Naive thymus-derived CD8-positive, alpha-beta T cell (primary cell): ENCODE measurements around the gene FFAR3. TPM values are rescaled to one million over a fixed set of nuclear protein-coding genes. Genes with fewer than 3 reads are reported as not detected.
"Not testable (repeated sequence)": the region's sequence is repeated elsewhere in the genome, so short reads cannot be mapped to it uniquely, and the experiment has no call there.

Experiments used
- ATAC-seq, 2 donors: fragments of 150-1000 bp; cut with Tn5 transposase in 1 of 2; sonication (Bioruptor Pico), chemical (Tn5 transposase) in 1 of 2; 1 replicate in 1 of 2; 2 replicates in 1 of 2; pipeline ENCODE4 v1.10.0; 2021; ENCODE audit warnings: mild to moderate bottlenecking in 2 of 2, moderate library complexity in 2 of 2
- POLR2A ChIA-PET: fragments of 350-600 bp; sonication (Branson Sonifier 250); formaldehyde crosslinking; loops from one replicate; lab custom pipeline; 2021; ENCODE audit warnings: antibody characterized with exemption; lab: Charles Lee
- DNase-seq, 10 donors: peaks; one replicate each; pipeline versions ENCODE4 v3.0.0 to v3.0.0-alpha.2; 2020 to 2022
- H3K27ac Mint-ChIP-seq, 10 donors: one replicate each; pipeline ENCODE4 v1.8.0; 2020 to 2022; ENCODE audit warnings: mild to moderate bottlenecking in 10 of 10, mixed read lengths in 10 of 10, moderate library complexity in 4 of 10, inconsistent platforms in 1 of 10
- H3K27me3 Mint-ChIP-seq, 5 donors: one replicate each; pipeline ENCODE4 v1.8.0; 2021 to 2022; ENCODE audit warnings: mixed read lengths in 5 of 5
- H3K36me3 Mint-ChIP-seq, 3 donors: one replicate each; pipeline ENCODE4 v1.8.0; 2020 to 2022; ENCODE audit warnings: mixed read lengths in 3 of 3, mild to moderate bottlenecking in 2 of 3, inconsistent platforms in 1 of 3
- H3K4me1 Mint-ChIP-seq, 4 donors: one replicate each; pipeline ENCODE4 v1.8.0; 2021 to 2022; ENCODE audit warnings: mixed read lengths in 4 of 4
- H3K4me3 Mint-ChIP-seq, 10 donors: one replicate each; pipeline ENCODE4 v1.8.0; 2020 to 2022; ENCODE audit warnings: mild to moderate bottlenecking in 10 of 10, mixed read lengths in 10 of 10, moderate library complexity in 6 of 10, inconsistent platforms in 1 of 10
- H3K9me3 Mint-ChIP-seq, 9 donors: one replicate each; pipeline ENCODE4 v1.8.0; 2020 to 2022; ENCODE audit warnings: mixed read lengths in 9 of 9, mild to moderate bottlenecking in 3 of 9, inconsistent platforms in 1 of 9, moderate library complexity in 1 of 9
- polyA plus RNA-seq, 3 donors: library from polyadenylated mRNA; unstranded; fragments of 300-500 nt; fragmentation: Illumina TruSeq; gene quantifications; one replicate each; pipeline ENCODE4 v1.2.3, GENCODE V29; 2021
- total RNA-seq, 8 experiments: library from RNA in 2 of 8; stranded (reverse) in 2 of 8; gene quantifications; one replicate each; pipeline ENCODE4 v1.2.3 and lab custom pipeline; 2021 to 2026

Gene FFAR3
- total and polyA plus RNA-seq, 5 experiments from 2014 or later: not detected

DNA sequence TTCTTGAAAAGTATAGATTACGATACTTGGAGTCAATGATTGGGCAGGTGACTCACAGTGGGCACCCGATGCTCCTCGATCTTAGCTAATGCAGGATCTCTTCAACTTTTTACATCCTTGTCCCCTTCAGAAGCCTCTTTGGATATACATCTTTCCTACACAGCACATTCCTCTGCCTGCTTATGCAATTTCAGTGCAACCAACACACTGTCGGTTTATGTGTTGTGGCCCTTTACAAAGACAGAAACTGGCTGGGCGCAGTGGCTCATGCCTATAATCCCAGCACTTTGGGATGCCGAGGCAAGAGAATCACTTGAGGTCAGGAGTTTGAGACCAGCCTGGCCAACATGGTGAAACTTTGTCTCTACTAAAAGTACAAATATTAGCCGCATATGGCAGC, 15.2 kb downstream of the FFAR3 start:
- Mint-ChIP-seq H3K27me3 (peaks cover 5 to 27% (median 10%) of the 10 kb centered on the region in 5 donors), H3K9me3 (peaks cover 0 to 5% (median 0%) of the 10 kb centered on the region in 9 donors), H3K36me3 (peaks cover 0 to 2% (median 0%) of the 10 kb centered on the region in 3 donors), H3K4me1 (peaks cover 0 to 16% (median 3%) of the 10 kb centered on the region in 4 donors), H3K27ac (no peak overlapping the region), H3K4me3 (no peak overlapping the region)
- no peak for ATAC-seq
- POLR2A ChIA-PET: no interaction called here
- no peak for DNase-seq

DNA sequence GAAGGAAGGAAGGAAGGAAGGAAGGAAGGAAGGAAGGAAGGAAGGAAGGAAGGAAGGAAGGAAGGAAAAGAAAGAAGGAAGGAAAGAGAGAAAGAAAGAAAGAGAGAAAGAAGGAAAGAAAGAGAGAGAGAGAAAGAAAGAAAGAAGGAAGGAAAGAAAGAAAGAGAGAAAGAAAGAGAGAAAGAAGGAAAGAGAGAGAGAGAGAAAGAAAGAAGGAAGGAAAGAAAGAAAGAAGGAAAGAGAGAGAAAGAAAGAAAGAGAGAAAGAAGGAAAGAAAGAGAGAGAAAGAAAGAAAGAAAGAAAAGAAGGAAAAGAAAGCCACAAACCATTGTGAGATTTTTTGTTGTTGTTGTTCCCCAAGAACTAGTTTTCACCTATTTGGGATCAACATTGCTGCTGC, 15.8 kb downstream of the FFAR3 start:
- POLR2A ChIA-PET, DNase-seq, H3K9me3 Mint-ChIP-seq, H3K36me3 Mint-ChIP-seq, ATAC-seq, H3K4me3 Mint-ChIP-seq: not testable (repeated sequence)
- Mint-ChIP-seq H3K27me3 (peaks cover 5 to 27% (median 10%) of the 10 kb centered on the region in 5 donors), H3K27ac (peak overlapping the region in 1 of 10 donors; percentile 17), H3K4me1 (peaks cover 0 to 16% (median 3%) of the 10 kb centered on the region in 4 donors)

- Mint-ChIP-seq H3K4me1 (peaks cover 0 to 16% (median 2%) of the 10 kb centered on the region in 4 donors), H3K4me3 (no peak overlapping the region), H3K27me3 (peaks cover 5 to 27% (median 10%) of the 10 kb centered on the region in 5 donors), H3K36me3 (peaks cover 0 to 2% (median 0%) of the 10 kb centered on the region in 3 donors), H3K27ac (peak overlapping the region in 1 of 10 donors; percentile 86), H3K9me3 (peaks cover 0 to 5% (median 0%) of the 10 kb centered on the region in 9 donors)
- DNase-seq (no peak), ATAC-seq (no peak)
- POLR2A ChIA-PET: no interaction called here
Observed at GRCh38 chr19:35375505-35376307, 17.4 kb downstream of the FFAR3 start.

- POLR2A ChIA-PET: interaction anchor here (0.9 kb wide), 1 partner anchor 12 kb away, joined by 4 read pairs; no protein-coding TSS in a partner anchor
Observed at GRCh38 chr19:35377656-35378055, 19.4 kb downstream of the FFAR3 start.

DNA sequence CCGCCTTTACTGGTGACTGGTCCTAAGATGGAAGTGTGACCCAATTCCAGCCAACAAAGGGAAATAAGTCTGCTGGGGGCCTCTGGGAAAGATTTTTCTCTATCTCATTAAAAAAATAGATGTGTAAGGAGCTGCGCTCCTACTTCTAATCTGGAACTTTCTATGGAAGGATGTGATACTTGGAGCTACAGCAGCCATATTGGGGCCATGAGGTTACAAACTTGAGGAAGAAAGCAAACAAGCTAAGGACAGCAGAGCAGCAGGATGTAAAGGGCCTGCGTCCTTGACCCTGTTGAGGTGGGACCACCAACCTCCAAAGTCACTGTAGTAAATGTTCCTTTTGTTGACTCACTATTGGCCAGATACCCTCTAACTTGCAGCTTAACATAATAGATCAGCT, 20.1 kb downstream of the FFAR3 start:
- POLR2A ChIA-PET: interaction anchor here (0.9 kb wide), 1 partner anchor 13 kb away, joined by 4 read pairs; no protein-coding TSS in a partner anchor
- H3K27ac Mint-ChIP-seq: no peak overlapping the region
- H3K4me1 Mint-ChIP-seq: peaks cover 0 to 16% (median 2%) of the 10 kb centered on the region in 4 donors
- peaks cover 0 to 2% (median 0%) of the 10 kb centered on the region in 3 donors for H3K36me3 Mint-ChIP-seq
- H3K4me3 Mint-ChIP-seq: no peak overlapping the region
- peaks cover 9 to 39% (median 16%) of the 10 kb centered on the region in 5 donors for H3K27me3 Mint-ChIP-seq
- DNase-seq (no peak), ATAC-seq (no peak)
- H3K9me3 Mint-ChIP-seq: peaks cover 0 to 5% (median 0%) of the 10 kb centered on the region in 9 donors

More at GRCh38 chr19:35377656-35378055, 19.4 kb downstream of the FFAR3 start:
- H3K9me3 Mint-ChIP-seq: peaks cover 0 to 5% (median 0%) of the 10 kb centered on the region in 9 donors
- peaks cover 0 to 2% (median 0%) of the 10 kb centered on the region in 3 donors for H3K36me3 Mint-ChIP-seq
- peaks cover 0 to 16% (median 2%) of the 10 kb centered on the region in 4 donors for H3K4me1 Mint-ChIP-seq
- no peak overlapping the region for H3K4me3 Mint-ChIP-seq
- H3K27me3 Mint-ChIP-seq: peaks cover 7 to 39% (median 16%) of the 10 kb centered on the region in 5 donors
- H3K27ac Mint-ChIP-seq: no peak overlapping the region
- no peak for DNase-seq
- no peak for ATAC-seq

GRCh38 chr19:35379545-35379944, 21.3 kb downstream of the FFAR3 start:
- ATAC-seq, H3K4me3 Mint-ChIP-seq, H3K9me3 Mint-ChIP-seq, H3K36me3 Mint-ChIP-seq, POLR2A ChIA-PET, DNase-seq, H3K27ac Mint-ChIP-seq: not testable (repeated sequence)
- peaks cover 10 to 41% (median 18%) of the 10 kb centered on the region in 5 donors for H3K27me3 Mint-ChIP-seq
- H3K4me1 Mint-ChIP-seq: peaks cover 0 to 16% (median under 1%) of the 10 kb centered on the region in 4 donors

GRCh38 chr19:35379992-35380391, 21.7 kb downstream of the FFAR3 start:
- POLR2A ChIA-PET: no interaction called here
- Mint-ChIP-seq H3K27ac (no peak overlapping the region), H3K27me3 (peaks cover 11 to 43% (median 18%) of the 10 kb centered on the region in 5 donors), H3K9me3 (peaks cover 0 to 9% (median 0%) of the 10 kb centered on the region in 9 donors), H3K4me3 (no peak overlapping the region), H3K36me3 (peaks cover 0 to 2% (median 0%) of the 10 kb centered on the region in 3 donors), H3K4me1 (peaks cover 0 to 13% (median under 1%) of the 10 kb centered on the region in 4 donors)
- DNase-seq (no peak), ATAC-seq (no peak)

DNA sequence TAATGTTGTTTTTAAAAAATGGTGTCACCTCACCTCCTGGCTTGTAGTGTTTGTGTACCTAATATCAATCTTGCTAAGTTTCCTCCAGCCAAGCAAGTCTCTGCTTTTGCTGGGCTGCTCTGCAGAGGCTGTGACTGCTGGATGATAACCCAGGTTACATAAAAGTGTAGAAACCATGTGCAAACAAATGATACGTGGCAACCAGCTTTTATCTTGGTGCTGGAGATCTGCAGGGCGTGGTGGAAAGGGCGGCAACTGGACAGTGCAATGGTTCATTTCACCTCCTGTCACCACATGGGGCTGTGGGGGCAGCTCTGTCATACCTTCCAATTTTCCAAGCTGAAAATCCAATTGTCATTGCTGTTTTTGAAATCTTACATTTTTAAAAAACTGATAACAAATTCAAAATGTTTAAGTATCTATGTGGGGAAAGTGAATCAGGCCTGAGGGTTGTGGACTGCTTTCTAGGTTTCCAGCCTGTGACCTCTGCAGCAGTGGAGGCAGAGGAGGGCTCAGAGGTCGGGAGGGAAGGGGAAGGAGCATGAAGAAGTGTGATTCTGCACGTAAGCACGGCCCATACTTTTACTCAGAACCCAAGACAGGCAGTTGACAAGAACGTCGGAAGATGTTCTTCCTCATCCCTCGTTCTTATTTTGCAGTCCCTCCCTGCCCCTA, 22.3 kb downstream of the FFAR3 start:
- Mint-ChIP-seq H3K4me3 (no peak overlapping the region), H3K36me3 (peaks cover 0 to 2% (median 0%) of the 10 kb centered on the region in 3 donors), H3K27ac (no peak overlapping the region), H3K4me1 (peaks cover 0 to 9% (median under 1%) of the 10 kb centered on the region in 4 donors), H3K9me3 (peaks cover 0 to 10% (median 0%) of the 10 kb centered on the region in 9 donors), H3K27me3 (peaks cover 8 to 39% (median 12%) of the 10 kb centered on the region in 5 donors)
- POLR2A ChIA-PET: no interaction called here
- ATAC-seq (no peak), DNase-seq (no peak)

GRCh38 chr19:35381318-35381717, 23.1 kb downstream of the FFAR3 start:
- Mint-ChIP-seq H3K36me3 (peaks cover under 1 to 2% (median 1%) of the 10 kb centered on the region in 3 donors), H3K4me1 (peaks cover 0 to 5% (median 0%) of the 10 kb centered on the region in 4 donors), H3K27ac (no peak overlapping the region), H3K9me3 (peaks cover 0 to 15% (median 4%) of the 10 kb centered on the region in 9 donors), H3K27me3 (peaks cover 3 to 32% (median 12%) of the 10 kb centered on the region in 5 donors), H3K4me3 (no peak overlapping the region)
- no peak for ATAC-seq
- no peak for DNase-seq
- POLR2A ChIA-PET: no interaction called here

- Mint-ChIP-seq H3K27me3 (peaks cover 3 to 31% (median 14%) of the 10 kb centered on the region in 5 donors), H3K4me3 (no peak overlapping the region)
Observed at GRCh38 chr19:35381926-35382325, 23.7 kb downstream of the FFAR3 start.

DNA sequence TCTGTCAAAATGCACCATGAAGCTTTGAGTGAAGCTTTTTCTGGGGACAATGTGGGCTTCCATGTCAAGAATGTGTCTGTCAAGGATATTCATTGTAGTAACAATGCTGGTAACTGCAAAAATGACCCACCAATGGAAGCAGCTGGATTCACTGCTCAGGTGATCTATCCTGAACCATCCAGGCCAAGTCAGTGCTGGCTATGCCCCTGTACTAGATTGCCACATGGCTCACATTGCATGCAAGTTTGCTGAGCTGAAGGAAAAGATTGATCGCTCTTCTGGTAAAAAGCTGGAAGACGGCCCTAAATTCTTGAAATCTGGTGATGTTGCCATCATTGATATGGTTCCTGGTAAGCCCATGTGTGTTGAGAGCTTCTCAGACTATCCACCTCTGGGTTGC, 25.3 kb downstream of the FFAR3 start:
- DNase-seq (no peak), ATAC-seq (no peak)
- H3K4me1 Mint-ChIP-seq: no peaks in the 10 kb centered on the region
- peaks cover 3 to 20% (median 11%) of the 10 kb centered on the region in 5 donors for H3K27me3 Mint-ChIP-seq
- peaks cover 0 to 6% (median 5%) of the 10 kb centered on the region in 3 donors for H3K36me3 Mint-ChIP-seq
- H3K9me3 Mint-ChIP-seq: peaks cover 0 to 23% (median 10%) of the 10 kb centered on the region in 9 donors
- no peak overlapping the region for H3K27ac Mint-ChIP-seq
- POLR2A ChIA-PET: no interaction called here
- no peak overlapping the region for H3K4me3 Mint-ChIP-seq

More at GRCh38 chr19:35381926-35382325, 23.7 kb downstream of the FFAR3 start:
- Mint-ChIP-seq H3K9me3 (peaks cover 0 to 21% (median 10%) of the 10 kb centered on the region in 9 donors), H3K36me3 (peaks cover 2 to 5% (median 3%) of the 10 kb centered on the region in 3 donors), H3K4me1 (peaks cover 0 to 3% (median 0%) of the 10 kb centered on the region in 4 donors), H3K27ac (no peak overlapping the region)
- POLR2A ChIA-PET: no interaction called here
- no peak for DNase-seq
- ATAC-seq: no peak

- Mint-ChIP-seq H3K36me3 (peaks cover 0 to 6% (median 5%) of the 10 kb centered on the region in 3 donors), H3K27ac (no peak overlapping the region), H3K4me1 (no peaks in the 10 kb centered on the region), H3K9me3 (peaks cover 0 to 20% (median 10%) of the 10 kb centered on the region in 9 donors), H3K4me3 (no peak overlapping the region), H3K27me3 (peaks cover 3 to 9% (median 4%) of the 10 kb centered on the region in 5 donors)
- ATAC-seq: no peak
- POLR2A ChIA-PET: interaction anchor here (0.6 kb wide), 2 partner anchors 23 to 78 kb away, joined by 3 read pairs; no protein-coding TSS in a partner anchor
- DNase-seq: no peak
Observed at GRCh38 chr19:35388277-35389054, 30.2 kb downstream of the FFAR3 start.
